Smooth muscle cell of the umbilical artery (primary cell): ENCODE results near the gene MID2. TPM values are rescaled to one million over a fixed set of nuclear protein-coding genes. Genes with fewer than 3 reads are reported as not detected.

Source experiments
- total RNA-seq: library from RNA; depleted of rRNA; stranded (reverse); fragments of >200 nt; gene quantifications from 2 replicates; pipeline ENCODE4 v1.2.3, GENCODE V29; 2014

The MID2 gene, protein sequence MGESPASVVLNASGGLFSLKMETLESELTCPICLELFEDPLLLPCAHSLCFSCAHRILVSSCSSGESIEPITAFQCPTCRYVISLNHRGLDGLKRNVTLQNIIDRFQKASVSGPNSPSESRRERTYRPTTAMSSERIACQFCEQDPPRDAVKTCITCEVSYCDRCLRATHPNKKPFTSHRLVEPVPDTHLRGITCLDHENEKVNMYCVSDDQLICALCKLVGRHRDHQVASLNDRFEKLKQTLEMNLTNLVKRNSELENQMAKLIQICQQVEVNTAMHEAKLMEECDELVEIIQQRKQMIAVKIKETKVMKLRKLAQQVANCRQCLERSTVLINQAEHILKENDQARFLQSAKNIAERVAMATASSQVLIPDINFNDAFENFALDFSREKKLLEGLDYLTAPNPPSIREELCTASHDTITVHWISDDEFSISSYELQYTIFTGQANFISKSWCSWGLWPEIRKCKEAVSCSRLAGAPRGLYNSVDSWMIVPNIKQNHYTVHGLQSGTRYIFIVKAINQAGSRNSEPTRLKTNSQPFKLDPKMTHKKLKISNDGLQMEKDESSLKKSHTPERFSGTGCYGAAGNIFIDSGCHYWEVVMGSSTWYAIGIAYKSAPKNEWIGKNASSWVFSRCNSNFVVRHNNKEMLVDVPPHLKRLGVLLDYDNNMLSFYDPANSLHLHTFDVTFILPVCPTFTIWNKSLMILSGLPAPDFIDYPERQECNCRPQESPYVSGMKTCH
- 7.2 and 11.9 TPM in 2 replicates for total RNA-seq

DNA sequence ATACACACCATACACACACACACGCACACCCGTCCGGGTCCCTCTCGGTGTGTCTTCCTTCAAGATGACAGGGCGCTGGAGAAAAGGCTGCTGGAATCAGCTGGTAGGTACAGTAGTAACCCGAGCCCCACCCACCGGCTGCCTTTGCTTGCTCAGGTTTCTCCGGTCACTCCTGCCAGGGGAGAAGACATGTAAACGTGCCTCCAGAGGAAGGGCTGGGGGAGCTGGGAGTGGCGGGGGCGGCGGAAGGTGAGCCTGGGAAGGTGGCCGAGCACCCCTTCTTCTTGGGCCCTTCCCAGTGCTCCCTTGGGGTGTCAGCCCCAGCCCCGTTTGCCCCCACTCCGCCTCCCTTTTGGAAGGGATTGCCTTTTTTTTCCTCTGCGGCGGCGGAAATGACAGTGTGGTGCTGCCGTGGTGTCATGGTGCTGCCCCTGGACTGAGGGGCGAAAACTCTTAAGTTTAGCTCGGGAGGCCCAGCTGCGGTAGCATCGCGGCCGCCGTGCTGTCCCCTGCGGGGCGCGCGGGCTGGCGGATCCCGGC is at the start of gene MID2:
MID2 (plus strand) TSS at position 169 of the 540 bp plus-strand sequence. CDS start 561 bp downstream, outside the sequence.

DNA sequence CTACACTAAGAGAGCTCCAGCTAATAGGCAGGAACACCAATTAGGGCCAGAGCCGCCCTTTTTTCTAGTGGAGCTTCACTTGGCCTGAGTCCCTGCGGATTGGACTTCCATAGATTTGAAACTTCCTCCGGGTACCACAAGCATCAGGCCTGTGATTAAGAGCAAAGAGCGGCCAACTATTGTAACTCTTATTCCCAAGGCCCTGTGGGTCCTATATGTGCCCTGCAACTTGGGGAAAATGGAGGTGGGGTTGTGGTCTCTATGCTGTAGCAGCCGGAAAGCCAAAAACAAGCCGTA is 48.2 kb upstream of the MID2 start, which contains the start of gene NCBP2L:
NCBP2L (plus strand) TSS at position 198 of the 297 bp plus-strand sequence. CDS start 16,488 bp downstream, outside the sequence.

Other genes starting within 250 kb of the MID2 start
- gene PRPS1, start 197.4 kb upstream of the MID2 start, total RNA-seq = 23.8 and 30.4 TPM in 2 replicates
- gene TSC22D3, start 50.1 kb upstream of the MID2 start, total RNA-seq = 18.2 and 42.8 TPM in 2 replicates
- not detected in 2 replicates for gene NCBP2L, start 48.1 kb upstream of the MID2 start, total RNA-seq
- gene TEX13B, start 156.5 kb downstream of the MID2 start, total RNA-seq = not detected in 2 replicates
- gene VSIG1, start 219.2 kb downstream of the MID2 start, total RNA-seq = under 0.01 and 0.14 TPM in 2 replicates